ENCODE data around the gene SERPINA12. TPM values are rescaled to one million over a fixed set of nuclear protein-coding genes. Genes with fewer than 3 reads are reported as not detected.

Gene SERPINA12
- total and polyA plus RNA-seq, 5 donors from 2014 or later = not detected

- ATAC-seq (ENCODE audit: low read depth in 2 of 2) = no peak
- H3K9me3 ChIP-seq (ENCODE audit: control insufficient read depth in 2 of 2, low read length in 2 of 2) = no peaks in the 10 kb centered on the region
These were observed 38.5 kb upstream of the SERPINA12 start for GRCh38 chr14:94547726-94548125.

GRCh38 chr14:94547151-94547680 lies 37.9 kb upstream of the SERPINA12 start:
- ATAC-seq (ENCODE audit: low read depth in 2 of 2) (no peak), DNase-seq (no peak)
- Mint-ChIP-seq H3K9me3 (peaks cover 0 to 2% (median 0%) of the 10 kb centered on the region in 7 donors), H3K27ac (no peak overlapping the region), H3K27me3 (peaks cover 6% of the 10 kb centered on the region), H3K4me3 (no peak overlapping the region), H3K4me1 (no peaks in the 10 kb centered on the region), H3K36me3 (no peaks in the 10 kb centered on the region)
- H3K9me3 ChIP-seq (ENCODE audit: control insufficient read depth in 2 of 2, low read length in 2 of 2) = no peaks in the 10 kb centered on the region
- H3K27me3 ChIP-seq (ENCODE audit: control insufficient read depth, insufficient read depth, low read length) = no peaks in the 10 kb centered on the region
- H3K4me1 ChIP-seq (ENCODE audit: control insufficient read depth, insufficient read depth, low read length, poor library complexity, severe bottlenecking) = no peaks in the 10 kb centered on the region
- no peak overlapping the region for H3K27ac ChIP-seq (ENCODE audit: insufficient read depth, low read length, poor library complexity, severe bottlenecking)
- no peaks in the 10 kb centered on the region for H3K36me3 ChIP-seq (ENCODE audit: control insufficient read depth, insufficient read depth, low read length)
- no peak overlapping the region for H3K4me3 ChIP-seq (ENCODE audit: low read depth, low read length)

More at GRCh38 chr14:94547726-94548125, 38.5 kb upstream of the SERPINA12 start:
- H3K27ac ChIP-seq (ENCODE audit: insufficient read depth, low read length, poor library complexity, severe bottlenecking) = no peak overlapping the region
- no peak for DNase-seq
- peaks cover 6% of the 10 kb centered on the region for H3K27me3 Mint-ChIP-seq
- peaks cover 0 to 6% (median 0%) of the 10 kb centered on the region in 7 donors for H3K9me3 Mint-ChIP-seq
- no peaks in the 10 kb centered on the region for H3K4me1 ChIP-seq (ENCODE audit: control insufficient read depth, insufficient read depth, low read length, poor library complexity, severe bottlenecking)
- no peaks in the 10 kb centered on the region for H3K4me1 Mint-ChIP-seq
- H3K36me3 ChIP-seq (ENCODE audit: control insufficient read depth, insufficient read depth, low read length) = no peaks in the 10 kb centered on the region
- no peak overlapping the region for H3K27ac Mint-ChIP-seq
- no peak overlapping the region for H3K4me3 Mint-ChIP-seq
- H3K27me3 ChIP-seq (ENCODE audit: control insufficient read depth, insufficient read depth, low read length) = no peaks in the 10 kb centered on the region
- no peaks in the 10 kb centered on the region for H3K36me3 Mint-ChIP-seq
- H3K4me3 ChIP-seq (ENCODE audit: low read depth, low read length) = no peak overlapping the region

- ATAC-seq (ENCODE audit: low read depth in 2 of 2) = no peak
- Histone ChIP-seq H3K4me3 (ENCODE audit: low read depth, low read length) (no peak overlapping the region), H3K27ac (ENCODE audit: insufficient read depth, low read length, poor library complexity, severe bottlenecking) (no peak overlapping the region), H3K27me3 (ENCODE audit: control insufficient read depth, insufficient read depth, low read length) (no peaks in the 10 kb centered on the region), H3K9me3 (ENCODE audit: control insufficient read depth in 2 of 2, low read length in 2 of 2) (no peaks in the 10 kb centered on the region), H3K36me3 (ENCODE audit: control insufficient read depth, insufficient read depth, low read length) (no peaks in the 10 kb centered on the region), H3K4me1 (ENCODE audit: control insufficient read depth, insufficient read depth, low read length, poor library complexity, severe bottlenecking) (no peaks in the 10 kb centered on the region)
- H3K4me1 Mint-ChIP-seq = no peaks in the 10 kb centered on the region
- no peak overlapping the region for H3K27ac Mint-ChIP-seq
- peaks cover 4% of the 10 kb centered on the region for H3K27me3 Mint-ChIP-seq
- no peaks in the 10 kb centered on the region for H3K36me3 Mint-ChIP-seq
- no peak overlapping the region for H3K4me3 Mint-ChIP-seq
- H3K9me3 Mint-ChIP-seq = peaks cover 0 to 1% (median 0%) of the 10 kb centered on the region in 7 donors
- no peak for DNase-seq
These were observed 36.0 kb upstream of the SERPINA12 start for GRCh38 chr14:94545131-94545841.

GRCh38 chr14:94544726-94545125 lies 35.5 kb upstream of the SERPINA12 start:
- Mint-ChIP-seq H3K4me1 (no peaks in the 10 kb centered on the region), H3K36me3 (no peaks in the 10 kb centered on the region), H3K9me3 (peaks cover 0 to 1% (median 0%) of the 10 kb centered on the region in 7 donors), H3K4me3 (no peak overlapping the region), H3K27me3 (peaks cover 4% of the 10 kb centered on the region), H3K27ac (no peak overlapping the region)
- Histone ChIP-seq H3K27me3 (ENCODE audit: control insufficient read depth, insufficient read depth, low read length) (no peaks in the 10 kb centered on the region), H3K9me3 (ENCODE audit: control insufficient read depth in 2 of 2, low read length in 2 of 2) (no peaks in the 10 kb centered on the region), H3K27ac (ENCODE audit: insufficient read depth, low read length, poor library complexity, severe bottlenecking) (no peak overlapping the region), H3K4me3 (ENCODE audit: low read depth, low read length) (no peak overlapping the region), H3K4me1 (ENCODE audit: control insufficient read depth, insufficient read depth, low read length, poor library complexity, severe bottlenecking) (no peaks in the 10 kb centered on the region), H3K36me3 (ENCODE audit: control insufficient read depth, insufficient read depth, low read length) (no peaks in the 10 kb centered on the region)
- DNase-seq (no peak), ATAC-seq (ENCODE audit: low read depth in 2 of 2) (no peak)

GRCh38 chr14:94543449-94544124 lies 34.3 kb upstream of the SERPINA12 start:
- H3K9me3 Mint-ChIP-seq = peaks cover 0 to 2% (median 0%) of the 10 kb centered on the region in 7 donors
- no peaks in the 10 kb centered on the region for H3K4me1 Mint-ChIP-seq
- H3K27me3 Mint-ChIP-seq = peaks cover 4% of the 10 kb centered on the region
- no peaks in the 10 kb centered on the region for H3K4me1 ChIP-seq (ENCODE audit: control insufficient read depth, insufficient read depth, low read length, poor library complexity, severe bottlenecking)
- ATAC-seq (ENCODE audit: low read depth in 2 of 2) (no peak), DNase-seq (no peak)
- no peak overlapping the region for H3K4me3 ChIP-seq (ENCODE audit: low read depth, low read length)
- no peak overlapping the region for H3K27ac Mint-ChIP-seq
- no peaks in the 10 kb centered on the region for H3K9me3 ChIP-seq (ENCODE audit: control insufficient read depth in 2 of 2, low read length in 2 of 2)
- H3K36me3 Mint-ChIP-seq = no peaks in the 10 kb centered on the region
- H3K27ac ChIP-seq (ENCODE audit: insufficient read depth, low read length, poor library complexity, severe bottlenecking) = no peak overlapping the region
- H3K4me3 Mint-ChIP-seq = no peak overlapping the region
- no peaks in the 10 kb centered on the region for H3K36me3 ChIP-seq (ENCODE audit: control insufficient read depth, insufficient read depth, low read length)
- H3K27me3 ChIP-seq (ENCODE audit: control insufficient read depth, insufficient read depth, low read length) = no peaks in the 10 kb centered on the region

- H3K27me3 Mint-ChIP-seq = peaks cover 4% of the 10 kb centered on the region
- H3K4me3 Mint-ChIP-seq = no peak overlapping the region
- no peaks in the 10 kb centered on the region for H3K4me1 Mint-ChIP-seq
These were observed 33.7 kb upstream of the SERPINA12 start for GRCh38 chr14:94542811-94543440.

GRCh38 chr14:94542111-94542810 lies 33.0 kb upstream of the SERPINA12 start:
- no peak for DNase-seq
- Histone ChIP-seq H3K36me3 (ENCODE audit: control insufficient read depth, insufficient read depth, low read length) (no peaks in the 10 kb centered on the region), H3K9me3 (ENCODE audit: control insufficient read depth in 2 of 2, low read length in 2 of 2) (no peaks in the 10 kb centered on the region), H3K27ac (ENCODE audit: insufficient read depth, low read length, poor library complexity, severe bottlenecking) (no peak overlapping the region), H3K4me1 (ENCODE audit: control insufficient read depth, insufficient read depth, low read length, poor library complexity, severe bottlenecking) (no peaks in the 10 kb centered on the region), H3K27me3 (ENCODE audit: control insufficient read depth, insufficient read depth, low read length) (no peaks in the 10 kb centered on the region), H3K4me3 (ENCODE audit: low read depth, low read length) (no peak overlapping the region)
- peaks cover 4% of the 10 kb centered on the region for H3K27me3 Mint-ChIP-seq
- H3K4me3 Mint-ChIP-seq = no peak overlapping the region
- no peak for ATAC-seq (ENCODE audit: low read depth in 2 of 2)
- H3K27ac Mint-ChIP-seq = no peak overlapping the region
- H3K4me1 Mint-ChIP-seq = no peaks in the 10 kb centered on the region
- H3K9me3 Mint-ChIP-seq = peaks cover 0 to 4% (median 0%) of the 10 kb centered on the region in 7 donors
- no peaks in the 10 kb centered on the region for H3K36me3 Mint-ChIP-seq

More at GRCh38 chr14:94542811-94543440, 33.7 kb upstream of the SERPINA12 start:
- no peak for ATAC-seq (ENCODE audit: low read depth in 2 of 2)
- Histone ChIP-seq H3K27ac (ENCODE audit: insufficient read depth, low read length, poor library complexity, severe bottlenecking) (no peak overlapping the region), H3K4me1 (ENCODE audit: control insufficient read depth, insufficient read depth, low read length, poor library complexity, severe bottlenecking) (no peaks in the 10 kb centered on the region), H3K9me3 (ENCODE audit: control insufficient read depth in 2 of 2, low read length in 2 of 2) (no peaks in the 10 kb centered on the region), H3K36me3 (ENCODE audit: control insufficient read depth, insufficient read depth, low read length) (no peaks in the 10 kb centered on the region), H3K27me3 (ENCODE audit: control insufficient read depth, insufficient read depth, low read length) (no peaks in the 10 kb centered on the region), H3K4me3 (ENCODE audit: low read depth, low read length) (no peak overlapping the region)
- no peaks in the 10 kb centered on the region for H3K36me3 Mint-ChIP-seq
- peaks cover 0 to 4% (median 0%) of the 10 kb centered on the region in 7 donors for H3K9me3 Mint-ChIP-seq
- no peak overlapping the region for H3K27ac Mint-ChIP-seq
- no peak for DNase-seq
